Measurements from ENCODE around the gene CRBN. TPM values are rescaled to one million over a fixed set of nuclear protein-coding genes. Genes with fewer than 3 reads are reported as not detected.

Gene CRBN
- total and polyA plus RNA-seq, 2 of the 13 experiments (the other 11 are each of a cell fraction or from before 2014, with no cell fraction given): 30.8 to 36.1 TPM

DNA sequence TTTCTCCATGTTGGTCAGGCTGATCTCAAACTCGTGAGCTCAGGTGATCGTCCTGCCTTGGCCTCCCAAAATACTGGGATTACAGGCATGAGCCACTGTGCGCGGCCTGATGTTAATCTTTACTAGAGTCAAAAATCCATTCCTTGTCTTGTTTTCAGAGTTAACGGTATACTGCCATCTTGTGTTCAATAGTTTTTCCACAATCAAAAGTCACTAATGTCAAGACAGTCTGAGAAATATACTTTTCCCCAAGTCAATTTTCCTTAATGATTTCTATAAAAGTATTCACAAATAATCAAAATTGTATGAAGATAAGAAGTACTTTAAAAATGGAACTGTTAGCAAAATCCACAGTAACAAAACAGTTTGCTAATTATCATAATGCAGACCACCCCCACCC lies 8.5 kb downstream of the CRBN start:
- TF ChIP-seq ZNF674 (CRISPR knock-in tag; IDR thresholded peaks at IDR 0.05; ENCODE audit: low read depth) (no peak), STAG1 (CRISPR knock-in tag; IDR thresholded peaks at IDR 0.05) (peak; percentile 33; the same call in 1 of the 2 replicates), CTCF (CRISPR knock-in tag; IDR thresholded peaks at IDR 0.05) (peak; percentile 41), ZFP1 (CRISPR knock-in tag; IDR thresholded peaks at IDR 0.05) (no peak)
- H4K20me1 ChIP-seq (ENCODE audit: insufficient read depth, low read length): no peaks in the 10 kb centered on the region
- H3K9ac ChIP-seq (ENCODE audit: insufficient read depth, low read depth, low read length): no peak overlapping the region
- H3K27me3 ChIP-seq (ENCODE audit: control insufficient read depth in 1 of 2, insufficient read depth in 2 of 2, low read length in 2 of 2): no peaks in the 10 kb centered on the region
- WGBS (ENCODE audit: low lambda C conversion rate): 85% methylated on average over 5 of the region's 5 CpGs
- no peaks in the 10 kb centered on the region for H3K9me3 ChIP-seq (ENCODE audit: low read length)
- H2AFZ ChIP-seq (ENCODE audit: low read length): no peak overlapping the region
- no peaks in the 10 kb centered on the region; the same call in 1 of the 2 replicates for H3K4me1 ChIP-seq (ENCODE audit: insufficient read depth, low read length)
- POLR2A ChIA-PET: no interaction called here
- DNase-seq (ENCODE audit: low spot score) (no peak), FAIRE-seq (no peak), ATAC-seq (peak; percentile 54; the same call in 1 of the 3 replicates)
- H3K4me2 ChIP-seq (ENCODE audit: low read depth, low read length): no peak overlapping the region
- in situ Hi-C loops (cut with HindIII; ENCODE audit: extremely low pct_ligation_motif_present, low pct_unique_long_range_greater_than_20kb): no loop called here
- no TSS peak for BruUV-seq (replicated peaks)
- no peak overlapping the region for H3K27ac ChIP-seq (ENCODE audit: extremely low read length, insufficient read depth, low read length)
- peaks cover 1% of the 10 kb centered on the region for H3K79me2 ChIP-seq (ENCODE audit: insufficient read depth, low read length)
- H3K4me3 ChIP-seq (replicated peaks in 1 of 3; ENCODE audit: insufficient read depth in 1 of 3, low read depth in 2 of 3, low read length in 3 of 3): no peak overlapping the region
- intact Hi-C loops (cut with micrococcal nuclease; ENCODE audit: unreplicated experiment): loop anchor here (10.0 kb wide), 1 partner anchor 1574 kb away; no protein-coding TSS in a partner anchor
- CTCF ChIA-PET (ENCODE audit: low intra/inter-chr PET ratio, low total read pairs): no interaction called here
- peaks cover 4 to 65% of the 10 kb centered on the region in 2 experiments for H3K36me3 ChIP-seq (replicated peaks in 1 of 2; ENCODE audit: control insufficient read depth in 1 of 2, insufficient read depth in 2 of 2, low read length in 2 of 2)

DNA sequence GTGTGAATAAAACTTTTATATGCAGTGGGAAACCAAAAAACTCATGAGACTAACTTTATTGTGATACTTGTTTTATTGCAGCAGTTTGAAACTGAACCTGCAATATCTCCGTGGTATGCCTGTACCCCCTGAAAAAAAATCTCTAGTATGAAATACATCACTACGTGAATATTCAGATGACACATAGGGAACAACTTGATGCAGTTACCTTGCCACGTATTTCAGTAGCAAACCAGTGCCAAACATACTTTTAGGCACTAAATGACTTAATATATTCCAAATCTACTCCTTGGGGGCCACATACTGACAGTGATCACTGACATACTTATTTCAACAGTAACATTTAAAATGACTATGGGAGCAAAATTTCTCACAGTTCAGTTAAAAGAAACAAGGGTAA lies 13.8 kb downstream of the CRBN start:
- Histone ChIP-seq H3K27me3 (ENCODE audit: control insufficient read depth in 1 of 2, insufficient read depth in 2 of 2, low read length in 2 of 2) (no peaks in the 10 kb centered on the region; a peak in 1 of 5 replicates), H3K4me1 (ENCODE audit: insufficient read depth, low read length) (no peaks in the 10 kb centered on the region), H3K9me3 (ENCODE audit: low read length) (peaks cover 4% of the 10 kb centered on the region; the same call in 1 of the 2 replicates), H3K4me3 (replicated peaks in 1 of 3; ENCODE audit: insufficient read depth in 1 of 3, low read depth in 2 of 3, low read length in 3 of 3) (no peak overlapping the region), H3K79me2 (ENCODE audit: insufficient read depth, low read length) (no peaks in the 10 kb centered on the region), H3K9ac (ENCODE audit: insufficient read depth, low read depth, low read length) (no peak overlapping the region), H2AFZ (ENCODE audit: low read length) (no peak overlapping the region), H4K20me1 (ENCODE audit: insufficient read depth, low read length) (no peaks in the 10 kb centered on the region), H3K36me3 (replicated peaks in 1 of 2; ENCODE audit: control insufficient read depth in 1 of 2, insufficient read depth in 2 of 2, low read length in 2 of 2) (peaks cover 13 to 73% of the 10 kb centered on the region in 2 experiments), H3K4me2 (ENCODE audit: low read depth, low read length) (no peak overlapping the region), H3K27ac (ENCODE audit: extremely low read length, insufficient read depth, low read length) (no peak overlapping the region)
- CTCF ChIA-PET (ENCODE audit: low intra/inter-chr PET ratio, low total read pairs): no interaction called here
- in situ Hi-C loops (cut with HindIII; ENCODE audit: extremely low pct_ligation_motif_present, low pct_unique_long_range_greater_than_20kb) (no loop called here), intact Hi-C loops (cut with micrococcal nuclease; ENCODE audit: unreplicated experiment) (no loop called here)
- FAIRE-seq (no peak), DNase-seq (ENCODE audit: low spot score) (no peak), ATAC-seq (no peak)
- BruUV-seq (replicated peaks): no TSS peak
- no peak for TF ChIP-seq TRAFD1 (CRISPR knock-in tag; IDR thresholded peaks at IDR 0.05; ENCODE audit: borderline replicate concordance)
- TF ChIP-seq, protein P1, sequence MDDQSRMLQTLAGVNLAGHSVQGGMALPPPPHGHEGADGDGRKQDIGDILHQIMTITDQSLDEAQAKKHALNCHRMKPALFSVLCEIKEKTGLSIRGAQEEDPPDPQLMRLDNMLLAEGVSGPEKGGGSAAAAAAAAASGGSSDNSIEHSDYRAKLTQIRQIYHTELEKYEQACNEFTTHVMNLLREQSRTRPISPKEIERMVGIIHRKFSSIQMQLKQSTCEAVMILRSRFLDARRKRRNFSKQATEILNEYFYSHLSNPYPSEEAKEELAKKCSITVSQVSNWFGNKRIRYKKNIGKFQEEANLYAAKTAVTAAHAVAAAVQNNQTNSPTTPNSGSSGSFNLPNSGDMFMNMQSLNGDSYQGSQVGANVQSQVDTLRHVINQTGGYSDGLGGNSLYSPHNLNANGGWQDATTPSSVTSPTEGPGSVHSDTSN (CRISPR knock-in tag; IDR thresholded peaks at IDR 0.05; ENCODE audit: borderline replicate concordance): no peak
- TF ChIP-seq NCOA5 (CRISPR knock-in tag; IDR thresholded peaks at IDR 0.05): no peak
- no peak for TF ChIP-seq HIC2 (CRISPR knock-in tag; IDR thresholded peaks at IDR 0.05; ENCODE audit: low read depth)
- POLR2A ChIA-PET: no interaction called here
- 99% methylated on average over 3 of the region's 3 CpGs for WGBS (ENCODE audit: low lambda C conversion rate)

Data from HepG2 (cell line).